Cardiac atrium fibroblast (primary cell): ENCODE measurements around the gene SLC25A39. TPM values are rescaled to one million over a fixed set of nuclear protein-coding genes. Genes with fewer than 3 reads are reported as not detected.

Experiments used
- total RNA-seq: library from RNA; depleted of rRNA; stranded (reverse); fragments of >200 nt; gene quantifications from 2 replicates; pipeline ENCODE4 v1.2.3, GENCODE V29; 2015

SLC25A39 gene, protein sequence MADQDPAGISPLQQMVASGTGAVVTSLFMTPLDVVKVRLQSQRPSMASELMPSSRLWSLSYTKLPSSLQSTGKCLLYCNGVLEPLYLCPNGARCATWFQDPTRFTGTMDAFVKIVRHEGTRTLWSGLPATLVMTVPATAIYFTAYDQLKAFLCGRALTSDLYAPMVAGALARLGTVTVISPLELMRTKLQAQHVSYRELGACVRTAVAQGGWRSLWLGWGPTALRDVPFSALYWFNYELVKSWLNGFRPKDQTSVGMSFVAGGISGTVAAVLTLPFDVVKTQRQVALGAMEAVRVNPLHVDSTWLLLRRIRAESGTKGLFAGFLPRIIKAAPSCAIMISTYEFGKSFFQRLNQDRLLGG
- 73.1 and 90.6 TPM in 2 replicates for total RNA-seq

DNA sequence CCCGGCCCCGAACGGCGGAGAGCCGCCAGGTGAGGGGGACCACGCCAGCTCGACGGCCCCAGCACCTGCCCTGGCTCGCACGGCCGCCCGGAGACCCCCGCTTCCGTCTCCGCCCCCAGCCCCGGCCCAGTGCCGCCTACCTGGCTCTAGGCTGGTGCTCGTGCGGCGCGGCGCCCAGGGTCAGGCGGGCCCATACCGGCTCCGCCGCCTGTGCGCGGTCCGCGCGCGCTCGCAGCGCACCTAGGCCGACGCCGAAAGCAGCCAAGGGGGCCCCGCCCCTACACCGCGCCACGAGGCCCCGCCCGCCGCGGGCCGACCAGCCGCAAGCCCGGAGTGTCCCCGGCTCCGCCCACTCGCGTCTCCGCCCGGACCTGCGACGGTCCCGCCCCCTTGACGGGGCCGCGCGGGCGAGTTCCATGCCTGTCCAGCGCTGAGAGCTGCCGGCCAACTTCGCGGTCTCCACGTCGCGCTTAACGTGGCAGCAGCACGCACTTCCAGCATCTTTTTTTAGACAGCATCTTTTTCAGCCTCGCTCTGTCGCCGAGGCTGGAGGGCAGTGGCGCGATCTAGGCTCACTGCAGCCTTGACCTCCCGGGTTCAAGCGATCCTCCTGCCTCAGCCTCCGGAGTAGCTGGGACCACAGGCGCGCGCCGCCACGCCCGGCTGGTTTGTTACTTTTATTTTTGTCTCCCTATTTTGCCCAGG lies at the start of gene SLC25A39:
Gene SLC25A39, minus strand, starts transcription at position 253 of the 705 bp plus-strand sequence. CDS start 1,261 bp downstream, outside the sequence.

DNA sequence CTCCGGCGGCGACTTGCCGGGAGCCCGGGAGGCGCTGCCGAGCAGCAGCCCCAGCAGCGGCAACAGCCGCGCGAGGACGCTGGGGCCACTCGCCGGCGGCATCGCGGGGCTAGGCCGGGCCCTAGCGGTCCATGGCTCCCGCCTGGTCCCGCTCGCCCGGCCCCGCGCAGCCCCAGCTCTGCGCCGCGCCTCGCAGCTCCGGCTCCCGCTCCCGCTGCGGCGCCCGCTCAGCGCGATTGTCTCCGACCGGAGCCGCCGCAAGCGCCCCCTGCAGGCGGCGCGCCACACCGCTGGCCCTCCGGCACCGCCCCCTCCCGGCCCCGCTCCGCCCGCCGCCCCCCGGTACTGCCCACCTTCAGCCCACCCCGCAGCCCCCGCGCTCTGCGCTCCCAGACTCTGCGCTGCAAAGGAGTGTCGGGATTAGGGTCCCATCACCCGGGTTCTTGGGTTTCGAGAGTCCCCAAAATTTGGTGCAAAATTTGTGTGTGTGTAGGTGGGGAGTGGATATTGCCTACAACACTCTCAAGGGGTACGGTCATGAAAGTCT lies 39.1 kb upstream of the SLC25A39 start, which contains the start of gene FAM171A2:
Gene FAM171A2, minus strand, starts transcription at position 241 of the 547 bp plus-strand sequence. Its CDS starts 139 bp downstream, at position 102.

DNA sequence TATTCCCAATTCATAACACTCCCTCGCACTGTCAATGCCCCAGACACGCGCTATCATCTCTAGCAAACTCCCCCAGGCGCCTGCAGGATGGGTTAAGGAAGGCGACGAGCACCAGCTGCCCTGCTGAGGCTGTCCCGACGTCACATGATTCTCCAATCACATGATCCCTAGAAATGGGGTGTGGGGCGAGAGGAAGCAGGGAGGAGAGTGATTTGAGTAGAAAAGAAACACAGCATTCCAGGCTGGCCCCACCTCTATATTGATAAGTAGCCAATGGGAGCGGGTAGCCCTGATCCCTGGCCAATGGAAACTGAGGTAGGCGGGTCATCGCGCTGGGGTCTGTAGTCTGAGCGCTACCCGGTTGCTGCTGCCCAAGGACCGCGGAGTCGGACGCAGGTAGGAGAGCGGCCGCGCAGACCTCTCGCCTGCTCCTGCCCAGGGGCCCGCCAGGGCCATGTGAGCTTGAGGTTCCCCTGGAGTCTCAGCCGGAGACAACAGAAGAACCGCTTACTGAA lies 20.4 kb upstream of the SLC25A39 start, which contains the start of gene GRN:
Gene GRN, plus strand, starts transcription at position 364 of the 515 bp plus-strand sequence. CDS start 3,863 bp downstream, outside the sequence.

DNA sequence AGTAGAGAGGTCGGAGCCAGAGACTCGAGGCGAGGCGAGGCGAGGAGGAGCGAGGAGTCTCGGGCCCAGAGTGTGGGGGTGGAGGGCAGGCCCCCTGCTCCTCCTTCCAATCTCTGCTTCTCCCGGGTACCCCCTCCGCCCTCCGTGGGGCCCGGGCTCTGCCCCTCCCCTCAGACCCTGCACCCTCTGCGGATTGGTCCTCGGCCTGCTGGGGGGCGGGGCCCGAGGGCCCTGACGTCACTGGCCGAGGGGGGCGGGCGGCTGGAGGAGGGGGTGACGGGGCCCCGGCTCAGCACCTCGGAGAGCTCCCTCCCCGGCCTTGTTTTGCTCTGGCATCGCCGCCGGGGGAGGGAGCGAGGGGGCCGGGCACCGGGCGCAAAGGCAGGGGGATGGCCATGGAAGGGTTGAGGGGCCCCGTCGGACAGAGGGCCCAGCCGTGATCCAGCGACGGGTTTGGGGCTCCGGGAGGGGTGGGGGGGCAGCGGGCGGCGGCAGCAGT lies 16.3 kb downstream of the SLC25A39 start, which contains the start of gene RUNDC3A:
Gene RUNDC3A, plus strand, starts transcription at position 282 of the 499 bp plus-strand sequence. CDS start 232 bp downstream, outside the sequence.

Other genes starting within 250 kb of the SLC25A39 start
- 21.1 and 24.4 TPM in 2 replicates for gene HDAC5, start 201.2 kb downstream of the SLC25A39 start, total RNA-seq
- 1.3 and 3.1 TPM in 2 replicates for gene HROB, start 182.9 kb downstream of the SLC25A39 start, total RNA-seq
- gene ASB16, start 154.1 kb downstream of the SLC25A39 start, total RNA-seq: not detected in 2 replicates
- 25.8 and 31.8 TPM in 2 replicates for gene TMUB2, start 137.9 kb downstream of the SLC25A39 start, total RNA-seq
- gene ATXN7L3, start 124.9 kb downstream of the SLC25A39 start, total RNA-seq: 47.6 and 62.3 TPM in 2 replicates
- gene UBTF, start 105.1 kb downstream of the SLC25A39 start, total RNA-seq: 31.4 and 44.9 TPM in 2 replicates
- not detected in 2 replicates for gene SLC4A1, start 56.7 kb downstream of the SLC25A39 start, total RNA-seq
- gene RUNDC3A, start 16.2 kb downstream of the SLC25A39 start, total RNA-seq: not detected in 2 replicates
- gene GRN, start 20.5 kb upstream of the SLC25A39 start, total RNA-seq: 488 and 490 TPM in 2 replicates
- 1.6 and 7.2 TPM in 2 replicates for gene FAM171A2, start 39.0 kb upstream of the SLC25A39 start, total RNA-seq
- 0.54 TPM in 1 of 2 replicates, not detected in the other for gene ITGA2B, start 64.8 kb upstream of the SLC25A39 start, total RNA-seq
- 13.0 and 13.2 TPM in 2 replicates for gene GPATCH8, start 178.6 kb upstream of the SLC25A39 start, total RNA-seq
- gene FZD2, start 232.7 kb upstream of the SLC25A39 start, total RNA-seq: 3.4 and 8.8 TPM in 2 replicates